ENCODE results near the gene FHIP1B.

The FHIP1B gene

DNA sequence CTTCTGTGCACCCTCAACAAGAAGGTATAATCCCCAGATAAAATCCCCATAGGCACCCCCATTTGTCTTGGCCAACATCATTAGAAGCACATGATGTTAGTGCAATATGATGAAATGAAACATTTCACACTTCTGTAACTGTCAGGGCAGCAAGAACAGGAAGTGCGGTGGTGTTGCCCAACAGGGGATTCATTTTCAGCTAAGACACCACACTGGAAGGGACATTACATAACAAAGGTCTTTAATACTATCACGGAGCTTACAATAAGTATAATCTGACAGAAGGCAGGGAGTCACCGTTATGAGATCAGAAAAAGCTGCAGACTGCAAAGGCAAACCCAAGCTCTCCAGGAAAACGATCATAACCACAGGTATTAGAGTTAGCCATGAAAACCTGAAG lies 33.5 kb downstream of the FHIP1B start:
- no peak for DNase-seq (ENCODE audit: low read depth)

GRCh38 chr11:6199174-6199810 lies 35.1 kb downstream of the FHIP1B start, which contains the start of gene OR52W1:
Gene OR52W1 (plus strand): TSS chr11:6199224. CDS start chr11:6199224, 0 bp downstream.
- no peak for DNase-seq (ENCODE audit: low read depth)

DNA sequence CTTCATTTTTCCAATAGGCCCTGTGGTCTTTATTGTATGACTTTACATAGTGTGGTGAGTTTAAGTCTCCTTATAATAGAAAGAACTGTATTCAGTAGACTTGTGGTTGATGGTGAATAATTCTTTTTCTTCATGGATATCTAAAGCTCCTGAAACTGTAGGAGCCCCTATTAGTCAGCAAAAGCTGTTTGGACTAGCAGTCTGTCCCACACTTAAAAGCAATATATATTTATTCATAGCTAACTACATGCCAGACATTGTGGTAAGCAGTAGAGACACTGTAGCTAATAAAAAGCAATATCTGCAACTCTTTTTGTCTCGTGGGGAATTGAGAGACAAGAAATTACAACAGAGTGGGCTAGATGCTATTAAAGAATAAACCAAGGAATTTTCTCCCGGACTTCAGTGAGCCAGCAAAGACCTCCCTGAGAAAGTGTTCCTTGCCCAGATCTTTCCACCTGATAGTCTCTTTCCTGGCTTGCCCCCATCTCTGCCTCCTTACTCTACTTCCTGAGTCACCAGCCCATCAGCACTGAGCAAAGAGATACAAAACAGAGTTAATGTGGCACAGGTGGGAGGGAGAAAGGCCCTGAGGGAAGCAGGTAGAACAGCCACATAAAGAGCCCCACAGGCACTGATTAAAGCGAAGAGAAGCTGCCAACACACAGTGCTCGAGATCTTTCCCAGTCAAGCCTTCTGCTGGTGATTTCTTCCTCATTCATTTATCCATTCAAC lies 36.8 kb downstream of the FHIP1B start:
- DNase-seq (ENCODE audit: low read depth), result no peak

DNA sequence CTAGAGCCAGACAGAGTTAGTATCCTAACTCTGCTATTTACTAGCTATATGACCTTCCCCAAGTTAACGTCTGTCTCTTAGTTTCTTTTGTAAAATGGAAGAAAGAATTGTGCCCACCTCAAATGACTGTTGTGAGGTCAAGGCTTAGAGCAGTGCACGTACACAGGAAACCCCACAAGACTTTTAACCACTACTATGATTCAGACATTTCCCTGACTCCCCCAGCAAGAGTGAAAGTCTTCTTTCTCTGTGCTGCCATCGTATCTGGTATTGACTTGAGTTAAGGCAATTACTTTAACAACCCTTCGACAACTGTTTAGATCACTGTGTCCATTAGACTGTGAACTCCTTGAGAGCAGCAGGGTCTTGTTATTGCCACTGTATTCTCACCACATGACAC lies 38.0 kb downstream of the FHIP1B start:
- DNase-seq (ENCODE audit: low read depth), result no peak

- DNase-seq (ENCODE audit: low read depth), result no peak
Observed at GRCh38 chr11:6194065-6194581, 40.3 kb downstream of the FHIP1B start.

DNA sequence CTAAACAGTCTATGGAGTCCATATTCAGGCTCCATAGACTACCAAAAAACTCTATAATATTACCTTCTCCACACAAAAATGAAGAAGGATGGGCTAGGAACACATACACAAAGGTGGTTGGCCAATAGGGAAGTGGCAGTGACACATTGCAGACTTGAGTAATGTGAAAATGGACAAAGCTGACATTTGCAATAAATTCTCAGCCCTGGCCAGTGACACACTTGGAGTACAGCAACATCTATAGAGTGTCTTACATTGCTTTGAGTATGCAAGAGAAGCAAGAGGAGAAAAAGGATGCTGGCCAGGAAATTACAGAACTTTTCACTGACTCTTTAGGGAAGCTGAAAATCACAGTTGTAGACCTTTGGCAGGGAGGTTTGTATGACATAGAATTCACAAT lies 42.7 kb downstream of the FHIP1B start:
- DNase-seq (ENCODE audit: low read depth), result no peak

DNA sequence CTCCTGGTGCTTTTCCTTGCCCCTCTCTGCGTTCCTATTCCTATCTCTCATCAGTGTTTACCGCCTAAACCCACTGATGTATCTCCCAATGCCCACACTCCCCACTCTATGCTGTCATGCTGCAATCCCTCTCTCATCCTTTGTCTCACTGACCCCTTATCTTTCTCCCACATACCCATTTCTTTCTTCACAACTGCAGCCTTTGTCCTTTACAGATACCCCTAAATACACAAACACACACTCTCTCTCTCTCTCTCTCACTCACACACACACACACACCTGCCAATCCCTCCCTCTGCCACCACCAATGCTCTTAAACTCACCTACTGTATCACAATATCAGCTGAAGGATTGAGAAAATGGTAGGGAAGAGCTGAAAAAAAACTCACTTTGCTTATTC lies 59.0 kb downstream of the FHIP1B start:
- no peak for DNase-seq (ENCODE audit: low read depth)

GRCh38 chr11:6170226-6170625 lies 64.2 kb downstream of the FHIP1B start, which contains the start of gene OR52B2:
Gene OR52B2 (minus strand): TSS chr11:6170326. CDS start chr11:6170326, 0 bp downstream.
- DNase-seq (ENCODE audit: low read depth), result no peak

Measured in GM04504 (cell line).